Stimulated activated CD4-positive, alpha-beta T cell treated with anti-CD3 and anti-CD28 coated beads, Interleukin-4, amount 100 ng/mL, for 4 hours (primary cell): ENCODE data around the gene SULT6B1.
"Not testable (repeated sequence)": the region's sequence is repeated elsewhere in the genome, so short reads cannot be mapped to it uniquely, and the experiment has no call there.

Experiments used
- DNase-seq, 2 experiments: peaks; one replicate each; pipeline ENCODE4 v3.0.0-alpha.2; 2020

Gene SULT6B1

GRCh38 chr2:37195862-37196319, 7.4 kb upstream of the SULT6B1 start:
- DNase-seq: not testable (repeated sequence)

GRCh38 chr2:37192551-37192950, 4.1 kb upstream of the SULT6B1 start:
- no peak for DNase-seq

- DNase-seq: no peak
These were observed 3.3 kb upstream of the SULT6B1 start for GRCh38 chr2:37191747-37192146.

- no peak for DNase-seq
These were observed 2.8 kb upstream of the SULT6B1 start for GRCh38 chr2:37191253-37191652.

GRCh38 chr2:37190290-37190689, 1.8 kb upstream of the SULT6B1 start:
- DNase-seq: no peak

GRCh38 chr2:37189452-37190153, 1.1 kb upstream of the SULT6B1 start:
- no peak for DNase-seq

GRCh38 chr2:37181726-37182684, 6.5 kb downstream of the SULT6B1 start:
- DNase-seq: no peak

GRCh38 chr2:37180640-37181039, 7.8 kb downstream of the SULT6B1 start:
- no peak for DNase-seq

GRCh38 chr2:37180006-37180639, 8.3 kb downstream of the SULT6B1 start:
- no peak for DNase-seq

- DNase-seq: no peak
These were observed 14.7 kb downstream of the SULT6B1 start for GRCh38 chr2:37173741-37174140.

- no peak for DNase-seq
These were observed 16.9 kb downstream of the SULT6B1 start for GRCh38 chr2:37171624-37171950.

GRCh38 chr2:37168217-37168981, 20.1 kb downstream of the SULT6B1 start:
- peak in 1 of 2 experiments; percentile 17 for DNase-seq

- no peak for DNase-seq
These were observed 20.8 kb downstream of the SULT6B1 start for GRCh38 chr2:37167636-37168180.

- DNase-seq: no peak
These were observed 23.7 kb downstream of the SULT6B1 start for GRCh38 chr2:37164757-37165156.

- DNase-seq: peak; percentile 55 to 83
These were observed 31.4 kb downstream of the SULT6B1 start, which contains the start of gene EIF2AK2 for GRCh38 chr2:37156857-37157714. Gene EIF2AK2, minus strand, starts transcription at chr2:37156980. Its CDS starts 9,174 bp downstream, at chr2:37147806.

GRCh38 chr2:37156071-37156856, 32.2 kb downstream of the SULT6B1 start:
- DNase-seq: peak; percentile 20 to 35

- DNase-seq: no peak
These were observed 33.7 kb downstream of the SULT6B1 start for GRCh38 chr2:37154785-37155184.

GRCh38 chr2:37153224-37153623, 35.2 kb downstream of the SULT6B1 start:
- DNase-seq: no peak

GRCh38 chr2:37149626-37150322, 38.7 kb downstream of the SULT6B1 start:
- DNase-seq: no peak

GRCh38 chr2:37148325-37148724, 40.1 kb downstream of the SULT6B1 start:
- DNase-seq: no peak
